HEK293T (cell line): ENCODE results near the gene LSM14B.

Source experiments
- CTBP1 ChIP-seq: fragments of 450-650 bp; IDR thresholded peaks from 2 replicates; pipeline ENCODE4 v1.6.1; 2016; ENCODE audit warnings: borderline replicate concordance
- ELF4 ChIP-seq: fragments of 450-650 bp; IDR thresholded peaks from 2 replicates; pipeline ENCODE4 v1.6.1; 2017; ENCODE audit warnings: antibody characterized with exemption
- FOXK2 ChIP-seq: fragments of 450-650 bp; IDR thresholded peaks from 2 replicates; pipeline ENCODE4 v1.6.1; 2016; ENCODE audit warnings: mild to moderate bottlenecking
- NFRKB ChIP-seq: fragments of 450-650 bp; IDR thresholded peaks from 2 replicates; pipeline ENCODE4 v1.6.1; 2016; ENCODE audit warnings: mild to moderate bottlenecking, moderate library complexity
- SP1 ChIP-seq: fragments of 450-650 bp; IDR thresholded peaks from 2 replicates; pipeline ENCODE4 v1.6.1; 2017
- SUZ12 ChIP-seq: fragments of 450-650 bp; IDR thresholded peaks from 2 replicates; pipeline ENCODE4 v1.6.1; 2016; ENCODE audit warnings: mild to moderate bottlenecking
- TARDBP ChIP-seq: fragments of 450-650 bp; IDR thresholded peaks from 2 replicates; pipeline ENCODE4 v1.6.1; 2016
- ZNF384 ChIP-seq: fragments of 450-650 bp; IDR thresholded peaks from 2 replicates; pipeline ENCODE4 v1.6.1; 2016
- TF ChIP-seq, protein P1 (sequence below): fragments of 450-650 bp; IDR thresholded peaks from 2 replicates; pipeline ENCODE4 v1.6.1; 2016

DNA sequence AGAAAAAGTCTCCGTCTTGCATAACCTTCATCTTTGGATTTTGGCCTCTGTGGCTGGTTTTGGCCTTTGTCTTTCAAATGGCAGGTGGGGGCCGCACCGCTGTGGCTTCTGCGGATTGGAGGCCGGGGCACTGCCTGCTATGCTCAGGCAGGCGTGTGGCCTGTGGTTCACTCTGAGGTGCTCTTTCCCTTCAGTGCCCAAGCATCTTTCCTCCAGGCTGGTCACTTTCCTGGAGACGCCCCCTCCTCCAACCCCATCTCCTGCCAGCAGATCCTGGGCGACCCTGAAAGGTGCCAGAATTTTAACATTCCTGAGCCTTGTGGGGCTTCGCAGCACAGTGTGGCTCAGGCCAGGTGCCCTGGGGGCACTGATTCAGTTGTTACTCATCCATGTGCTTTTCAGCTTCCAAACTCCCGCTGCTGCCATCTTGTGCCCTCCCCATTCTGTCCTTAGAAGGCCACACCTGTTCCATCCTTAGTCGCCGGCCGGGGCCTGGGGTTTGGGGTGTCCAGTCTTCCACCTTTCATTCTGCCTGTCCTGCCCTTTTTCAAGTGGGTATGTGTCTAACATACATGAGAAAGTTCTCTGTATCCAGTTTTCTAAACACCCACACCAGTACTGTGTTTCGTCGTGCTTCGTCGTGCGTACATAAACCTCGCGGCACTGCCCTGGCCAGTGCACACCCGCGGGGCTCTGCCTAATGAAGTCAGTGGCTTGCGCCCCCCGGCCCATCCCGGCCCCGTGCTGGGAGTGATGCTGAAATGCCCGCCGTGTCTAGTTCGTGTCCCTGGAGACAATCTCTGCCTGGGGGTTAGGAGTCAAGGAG is 33.4 kb downstream of the LSM14B start:
- TF ChIP-seq TARDBP = no peak
- TF ChIP-seq SP1 = no peak
- TF ChIP-seq ZNF384 = no peak
- TF ChIP-seq FOXK2 = no peak
- TF ChIP-seq SUZ12 = no peak
- TF ChIP-seq, protein P1, sequence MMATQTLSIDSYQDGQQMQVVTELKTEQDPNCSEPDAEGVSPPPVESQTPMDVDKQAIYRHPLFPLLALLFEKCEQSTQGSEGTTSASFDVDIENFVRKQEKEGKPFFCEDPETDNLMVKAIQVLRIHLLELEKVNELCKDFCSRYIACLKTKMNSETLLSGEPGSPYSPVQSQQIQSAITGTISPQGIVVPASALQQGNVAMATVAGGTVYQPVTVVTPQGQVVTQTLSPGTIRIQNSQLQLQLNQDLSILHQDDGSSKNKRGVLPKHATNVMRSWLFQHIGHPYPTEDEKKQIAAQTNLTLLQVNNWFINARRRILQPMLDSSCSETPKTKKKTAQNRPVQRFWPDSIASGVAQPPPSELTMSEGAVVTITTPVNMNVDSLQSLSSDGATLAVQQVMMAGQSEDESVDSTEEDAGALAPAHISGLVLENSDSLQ = no peak
- no peak for TF ChIP-seq CTBP1
- no peak for TF ChIP-seq NFRKB
- no peak for TF ChIP-seq ELF4
